WTC11 (cell line): Measurements from ENCODE around the gene TAPT1. TPM values are rescaled to one million over a fixed set of nuclear protein-coding genes. Genes with fewer than 3 reads are reported as not detected.

Experiments used
- ATAC-seq: fragments of 200-7000 bp; cut with Tn5 transposase; 2 replicates; pipeline ENCODE4 v1.10.0; 2021; ENCODE audit warnings: mild to moderate bottlenecking, moderate library complexity
- CTCF ChIA-PET: fragments of 300-600 bp; sonication (Branson Sonifier 250); formaldehyde crosslinking; loops from one replicate; lab custom pipeline; 2021; ENCODE audit warnings: antibody characterized with exemption; lab: Charles Lee
- POLR2A ChIA-PET: fragments of 350-600 bp; sonication (Branson Sonifier 250); formaldehyde crosslinking; loops from one replicate; lab custom pipeline; 2021; ENCODE audit warnings: antibody characterized with exemption; lab: Charles Lee
- DNase-seq: peaks from one replicate; pipeline ENCODE4 v3.0.0; 2021; ENCODE audit warnings: low spot score
- H3K27ac Mint-ChIP-seq: 2 replicates; pipeline ENCODE4 v1.8.0; 2021; ENCODE audit warnings: mixed read lengths
- H3K27me3 Mint-ChIP-seq: 2 replicates; pipeline ENCODE4 v1.8.0; 2021; ENCODE audit warnings: low read depth, mild to moderate bottlenecking, moderate library complexity, mixed read lengths
- H3K36me3 Mint-ChIP-seq: 2 replicates; pipeline ENCODE4 v1.8.0; 2021; ENCODE audit warnings: mixed read lengths
- H3K4me1 Mint-ChIP-seq: 2 replicates; pipeline ENCODE4 v1.8.0; 2022; ENCODE audit warnings: mixed read lengths
- H3K4me3 Mint-ChIP-seq: 2 replicates; pipeline ENCODE4 v1.8.0; 2021; ENCODE audit warnings: mild to moderate bottlenecking, moderate library complexity, mixed read lengths
- H3K9me3 Mint-ChIP-seq: 2 replicates; pipeline ENCODE4 v1.8.0; 2021; ENCODE audit warnings: mixed read lengths
- CBFB ChIP-seq: sonication (generic); formaldehyde crosslinking; IDR thresholded peaks from 2 replicates; pipeline ENCODE4 v1.8.1; 2022; ENCODE audit warnings: mild to moderate bottlenecking, low read depth, missing genetic modification reagents
- CREM ChIP-seq: sonication (generic); formaldehyde crosslinking; IDR thresholded peaks from 2 replicates; pipeline ENCODE4 v1.8.1; 2022; ENCODE audit warnings: mild to moderate bottlenecking, missing genetic modification reagents, moderate library complexity
- ELF4 ChIP-seq: sonication (generic); formaldehyde crosslinking; IDR thresholded peaks from 2 replicates; pipeline ENCODE4 v1.8.1; 2022; ENCODE audit warnings: low read depth, mild to moderate bottlenecking, moderate library complexity, missing genetic modification reagents
- GTF2I ChIP-seq: fragments of 250-450 bp; sonication (Bioruptor Pico); conservative IDR thresholded peaks from 2 replicates; pipeline ENCODE4 v1.4.0; 2021; ENCODE audit warnings: mild to moderate bottlenecking
- NR1H2 ChIP-seq: sonication (generic); formaldehyde crosslinking; IDR thresholded peaks from 2 replicates; pipeline ENCODE4 v1.9.0; 2021; ENCODE audit warnings: mild to moderate bottlenecking, moderate library complexity, missing genetic modification reagents
- OVOL2 ChIP-seq: fragments of 250-450 bp; sonication (Bioruptor Pico); IDR thresholded peaks from 2 replicates; pipeline ENCODE4 v1.9.0; 2021; ENCODE audit warnings: mild to moderate bottlenecking, borderline replicate concordance
- PRRX2 ChIP-seq: fragments of 250-450 bp; sonication (Bioruptor Pico); IDR thresholded peaks from 2 replicates; pipeline ENCODE4 v1.8.0; 2021; ENCODE audit warnings: mild to moderate bottlenecking
- ZNF263 ChIP-seq: sonication (generic); formaldehyde crosslinking; IDR thresholded peaks from 2 replicates; pipeline ENCODE4 v1.8.1; 2022; ENCODE audit warnings: low read depth, mild to moderate bottlenecking, moderate library complexity, missing genetic modification reagents
- ZNF423 ChIP-seq: fragments of 250-450 bp; sonication (Bioruptor Pico); IDR thresholded peaks from 2 replicates; pipeline ENCODE4 v2.1.2; 2022; ENCODE audit warnings: mild to moderate bottlenecking, moderate library complexity
- total RNA-seq: library from RNA; stranded (reverse); gene quantifications from 3 replicates; pipeline ENCODE4 v1.2.3, GENCODE V29; 2021
- TF ChIP-seq, protein P1 (sequence below): sonication (generic); formaldehyde crosslinking; conservative IDR thresholded peaks from 2 replicates; pipeline ENCODE4 v1.8.1; 2022; ENCODE audit warnings: mild to moderate bottlenecking, missing genetic modification reagents
- TF ChIP-seq, protein P2 (sequence below): fragments of 250-450 bp; sonication (Bioruptor Pico); IDR thresholded peaks from 2 replicates; pipeline ENCODE4 v1.9.0; 2021; ENCODE audit warnings: mild to moderate bottlenecking
- TF ChIP-seq, protein P3 (sequence below): sonication (generic); formaldehyde crosslinking; IDR thresholded peaks from 2 replicates; pipeline ENCODE4 v1.8.0; 2023; ENCODE audit warnings: mild to moderate bottlenecking, missing genetic modification reagents
- TF ChIP-seq, protein P4 (sequence below): sonication (generic); formaldehyde crosslinking; IDR thresholded peaks from 2 replicates; pipeline ENCODE4 v1.8.0; 2022; ENCODE audit warnings: mild to moderate bottlenecking, missing genetic modification reagents
- TF ChIP-seq, protein P5 (sequence below): sonication (generic); formaldehyde crosslinking; IDR thresholded peaks from 2 replicates; pipeline ENCODE4 v1.8.1; 2023; ENCODE audit warnings: mild to moderate bottlenecking, missing genetic modification reagents
- TF ChIP-seq, protein P6 (sequence below): fragments of 250-450 bp; sonication (Bioruptor Pico); IDR thresholded peaks from 2 replicates; pipeline ENCODE4 v1.8.0; 2021; ENCODE audit warnings: mild to moderate bottlenecking

The TAPT1 gene
- total RNA-seq, 1 experiment from 2014 or later, result 12.4 TPM

DNA sequence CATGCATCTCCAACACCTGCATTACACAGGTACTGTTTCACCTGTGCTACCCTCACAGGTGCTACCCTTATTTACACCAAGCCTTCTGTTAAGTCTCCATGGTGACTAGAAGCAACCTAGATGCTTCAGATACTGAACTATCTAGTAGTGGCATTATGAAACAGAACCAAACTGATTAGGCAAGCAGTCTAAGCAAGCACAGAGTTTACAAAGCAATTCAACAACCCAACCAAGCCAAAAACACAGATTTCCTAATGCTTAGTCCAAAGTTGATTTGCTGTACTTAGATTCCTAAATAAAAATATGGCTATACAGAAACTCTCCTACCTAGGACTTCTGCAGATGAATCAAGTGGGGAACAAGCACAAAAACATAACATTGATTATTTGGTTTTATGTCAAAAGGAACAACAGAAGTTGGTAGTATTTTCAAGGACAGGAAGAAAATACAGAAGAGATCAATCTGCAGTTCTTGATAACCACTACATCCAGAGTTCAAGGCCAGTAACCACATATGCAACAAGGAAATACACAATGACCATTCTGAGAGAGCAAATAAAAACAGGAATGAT, 3.2 kb downstream of the TAPT1 start:
- Mint-ChIP-seq H3K27me3 (no peaks in the 10 kb centered on the region), H3K27ac (peak overlapping the region; percentile 38; the same call in 1 of the 2 replicates), H3K4me1 (peaks cover 37% of the 10 kb centered on the region), H3K4me3 (no peak overlapping the region), H3K36me3 (no peaks in the 10 kb centered on the region), H3K9me3 (no peaks in the 10 kb centered on the region)
- POLR2A ChIA-PET, result no interaction called here
- no peak for ATAC-seq
- DNase-seq, result no peak
- CTCF ChIA-PET, result no interaction called here
- no peak for TF ChIP-seq OVOL2 (CRISPR knock-in tag)

DNA sequence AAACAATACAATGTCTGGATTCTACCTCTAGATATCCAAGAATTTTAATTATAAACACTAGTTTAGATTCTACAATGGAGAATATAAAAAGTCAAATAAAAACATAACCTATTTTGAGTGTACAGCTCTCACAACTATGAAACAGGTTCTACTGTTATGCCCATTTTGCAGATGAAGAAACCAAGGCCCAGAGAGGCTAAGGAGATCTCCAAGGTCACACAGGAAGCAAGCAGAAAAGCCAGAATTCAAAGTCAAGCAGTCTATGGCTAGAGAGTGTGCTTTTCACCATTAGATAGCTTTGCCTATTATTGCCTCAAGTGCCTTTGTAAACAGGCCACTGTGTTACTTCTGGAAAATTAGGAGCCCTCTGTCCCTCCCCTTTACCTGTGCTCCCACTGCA, 7.3 kb downstream of the TAPT1 start:
- Mint-ChIP-seq H3K4me1 (peaks cover 27% of the 10 kb centered on the region), H3K4me3 (no peak overlapping the region), H3K27me3 (no peaks in the 10 kb centered on the region), H3K36me3 (no peaks in the 10 kb centered on the region), H3K27ac (no peak overlapping the region), H3K9me3 (no peaks in the 10 kb centered on the region)
- ChIA-PET POLR2A (no interaction called here), CTCF (no interaction called here)
- TF ChIP-seq, protein P1, sequence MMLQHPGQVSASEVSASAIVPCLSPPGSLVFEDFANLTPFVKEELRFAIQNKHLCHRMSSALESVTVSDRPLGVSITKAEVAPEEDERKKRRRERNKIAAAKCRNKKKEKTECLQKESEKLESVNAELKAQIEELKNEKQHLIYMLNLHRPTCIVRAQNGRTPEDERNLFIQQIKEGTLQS, result no peak
- no peak for TF ChIP-seq GTF2I (CRISPR knock-in tag)
- TF ChIP-seq, protein P2, sequence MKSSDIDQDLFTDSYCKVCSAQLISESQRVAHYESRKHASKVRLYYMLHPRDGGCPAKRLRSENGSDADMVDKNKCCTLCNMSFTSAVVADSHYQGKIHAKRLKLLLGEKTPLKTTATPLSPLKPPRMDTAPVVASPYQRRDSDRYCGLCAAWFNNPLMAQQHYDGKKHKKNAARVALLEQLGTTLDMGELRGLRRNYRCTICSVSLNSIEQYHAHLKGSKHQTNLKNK (CRISPR knock-in tag), result no peak
- TF ChIP-seq, protein P3, sequence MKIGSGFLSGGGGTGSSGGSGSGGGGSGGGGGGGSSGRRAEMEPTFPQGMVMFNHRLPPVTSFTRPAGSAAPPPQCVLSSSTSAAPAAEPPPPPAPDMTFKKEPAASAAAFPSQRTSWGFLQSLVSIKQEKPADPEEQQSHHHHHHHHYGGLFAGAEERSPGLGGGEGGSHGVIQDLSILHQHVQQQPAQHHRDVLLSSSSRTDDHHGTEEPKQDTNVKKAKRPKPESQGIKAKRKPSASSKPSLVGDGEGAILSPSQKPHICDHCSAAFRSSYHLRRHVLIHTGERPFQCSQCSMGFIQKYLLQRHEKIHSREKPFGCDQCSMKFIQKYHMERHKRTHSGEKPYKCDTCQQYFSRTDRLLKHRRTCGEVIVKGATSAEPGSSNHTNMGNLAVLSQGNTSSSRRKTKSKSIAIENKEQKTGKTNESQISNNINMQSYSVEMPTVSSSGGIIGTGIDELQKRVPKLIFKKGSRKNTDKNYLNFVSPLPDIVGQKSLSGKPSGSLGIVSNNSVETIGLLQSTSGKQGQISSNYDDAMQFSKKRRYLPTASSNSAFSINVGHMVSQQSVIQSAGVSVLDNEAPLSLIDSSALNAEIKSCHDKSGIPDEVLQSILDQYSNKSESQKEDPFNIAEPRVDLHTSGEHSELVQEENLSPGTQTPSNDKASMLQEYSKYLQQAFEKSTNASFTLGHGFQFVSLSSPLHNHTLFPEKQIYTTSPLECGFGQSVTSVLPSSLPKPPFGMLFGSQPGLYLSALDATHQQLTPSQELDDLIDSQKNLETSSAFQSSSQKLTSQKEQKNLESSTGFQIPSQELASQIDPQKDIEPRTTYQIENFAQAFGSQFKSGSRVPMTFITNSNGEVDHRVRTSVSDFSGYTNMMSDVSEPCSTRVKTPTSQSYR (CRISPR knock-in tag), result no peak
- TF ChIP-seq, protein P4, sequence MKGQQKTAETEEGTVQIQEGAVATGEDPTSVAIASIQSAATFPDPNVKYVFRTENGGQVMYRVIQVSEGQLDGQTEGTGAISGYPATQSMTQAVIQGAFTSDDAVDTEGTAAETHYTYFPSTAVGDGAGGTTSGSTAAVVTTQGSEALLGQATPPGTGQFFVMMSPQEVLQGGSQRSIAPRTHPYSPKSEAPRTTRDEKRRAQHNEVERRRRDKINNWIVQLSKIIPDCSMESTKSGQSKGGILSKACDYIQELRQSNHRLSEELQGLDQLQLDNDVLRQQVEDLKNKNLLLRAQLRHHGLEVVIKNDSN (CRISPR knock-in tag), result no peak
- no peak for TF ChIP-seq ZNF423
- DNase-seq (no peak), ATAC-seq (no peak)

DNA sequence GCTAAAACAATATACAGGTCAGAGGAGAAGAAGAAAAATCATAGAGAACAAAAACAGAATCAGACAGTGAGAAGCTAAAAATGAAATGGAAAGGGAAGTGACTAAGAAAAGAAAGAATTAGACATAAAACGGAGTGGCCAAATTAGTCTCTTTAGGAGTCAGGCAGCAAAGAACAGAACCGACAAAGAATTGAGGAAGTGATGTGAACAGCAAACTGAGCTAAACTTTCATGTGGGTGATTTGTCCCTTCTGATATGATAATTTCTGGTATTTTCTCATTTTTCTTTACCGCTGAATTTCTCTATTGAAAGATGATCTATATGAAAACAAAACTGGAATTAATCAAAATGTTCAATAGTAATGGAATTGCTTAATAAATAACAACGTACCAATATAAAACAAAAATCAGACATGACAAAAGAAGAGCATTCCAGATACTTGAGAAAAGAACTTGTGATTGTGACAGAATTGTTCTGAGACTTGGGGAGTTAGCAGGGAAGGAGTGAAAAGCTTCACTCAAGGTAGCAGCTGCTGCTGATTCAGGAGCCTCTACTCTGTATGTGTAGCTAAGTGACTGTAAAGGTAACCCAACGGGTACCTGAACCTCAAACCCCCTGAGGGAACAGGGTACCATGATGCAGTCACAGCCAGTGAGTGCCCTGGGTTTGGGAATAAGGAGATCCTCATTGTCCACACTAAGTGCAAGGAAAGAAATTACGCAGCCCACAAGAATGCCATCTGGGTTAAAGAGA, 8.8 kb downstream of the TAPT1 start:
- peaks cover 15% of the 10 kb centered on the region for H3K4me1 Mint-ChIP-seq
- no peak overlapping the region for H3K4me3 Mint-ChIP-seq
- CTCF ChIA-PET, result interaction anchor here (1.6 kb wide), 1 partner anchor 11 kb away, joined by 9 read pairs; no protein-coding TSS in a partner anchor
- no peaks in the 10 kb centered on the region for H3K9me3 Mint-ChIP-seq
- TF ChIP-seq PRRX2 (CRISPR knock-in tag) (no peak), ELF4 (CRISPR knock-in tag) (no peak), ZNF263 (CRISPR knock-in tag) (no peak), NR1H2 (CRISPR knock-in tag) (no peak), CREM (CRISPR knock-in tag) (no peak), OVOL2 (CRISPR knock-in tag) (no peak), CBFB (CRISPR knock-in tag) (no peak)
- TF ChIP-seq, protein P5, sequence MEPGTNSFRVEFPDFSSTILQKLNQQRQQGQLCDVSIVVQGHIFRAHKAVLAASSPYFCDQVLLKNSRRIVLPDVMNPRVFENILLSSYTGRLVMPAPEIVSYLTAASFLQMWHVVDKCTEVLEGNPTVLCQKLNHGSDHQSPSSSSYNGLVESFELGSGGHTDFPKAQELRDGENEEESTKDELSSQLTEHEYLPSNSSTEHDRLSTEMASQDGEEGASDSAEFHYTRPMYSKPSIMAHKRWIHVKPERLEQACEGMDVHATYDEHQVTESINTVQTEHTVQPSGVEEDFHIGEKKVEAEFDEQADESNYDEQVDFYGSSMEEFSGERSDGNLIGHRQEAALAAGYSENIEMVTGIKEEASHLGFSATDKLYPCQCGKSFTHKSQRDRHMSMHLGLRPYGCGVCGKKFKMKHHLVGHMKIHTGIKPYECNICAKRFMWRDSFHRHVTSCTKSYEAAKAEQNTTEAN (CRISPR knock-in tag), result no peak
- TF ChIP-seq, protein P6, sequence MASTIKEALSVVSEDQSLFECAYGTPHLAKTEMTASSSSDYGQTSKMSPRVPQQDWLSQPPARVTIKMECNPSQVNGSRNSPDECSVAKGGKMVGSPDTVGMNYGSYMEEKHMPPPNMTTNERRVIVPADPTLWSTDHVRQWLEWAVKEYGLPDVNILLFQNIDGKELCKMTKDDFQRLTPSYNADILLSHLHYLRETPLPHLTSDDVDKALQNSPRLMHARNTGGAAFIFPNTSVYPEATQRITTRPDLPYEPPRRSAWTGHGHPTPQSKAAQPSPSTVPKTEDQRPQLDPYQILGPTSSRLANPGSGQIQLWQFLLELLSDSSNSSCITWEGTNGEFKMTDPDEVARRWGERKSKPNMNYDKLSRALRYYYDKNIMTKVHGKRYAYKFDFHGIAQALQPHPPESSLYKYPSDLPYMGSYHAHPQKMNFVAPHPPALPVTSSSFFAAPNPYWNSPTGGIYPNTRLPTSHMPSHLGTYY (CRISPR knock-in tag), result no peak
- TF ChIP-seq, all 79 proteins: peak for 0
- Mint-ChIP-seq H3K27me3 (no peaks in the 10 kb centered on the region), H3K36me3 (no peaks in the 10 kb centered on the region), H3K27ac (peak overlapping the region; percentile 14; the same call in 1 of the 2 replicates)
- ATAC-seq (no peak), DNase-seq (no peak)
- POLR2A ChIA-PET, result interaction anchor here (0.6 kb wide), 1 partner anchor 600 kb away, joined by 6 read pairs; no protein-coding TSS in a partner anchor
